ENCODE data around the gene CTTNBP2. TPM values are rescaled to one million over a fixed set of nuclear protein-coding genes. Genes with fewer than 3 reads are reported as not detected.

The CTTNBP2 gene
- total RNA-seq, 2 donors from 2014 or later: 9.2 to 12.0 TPM

- Histone ChIP-seq H3K27ac (no peak overlapping the region), H3K4me1 (ENCODE audit: control insufficient read depth in 1 of 2, low read depth in 2 of 2) (no peaks in the 10 kb centered on the region), H3K4me3 (no peak overlapping the region), H3K36me3 (no peaks in the 10 kb centered on the region), H3K27me3 (replicated peaks; ENCODE audit: insufficient read depth) (no peaks in the 10 kb centered on the region), H3K9me3 (no peaks in the 10 kb centered on the region)
- no peak for DNase-seq (ENCODE audit: low spot score)
- no peak for ATAC-seq (ENCODE audit: insufficient number of reproducible peaks, low FRiP score, low read depth)
- TF ChIP-seq CTCF (IDR thresholded peaks at IDR 0.05): no peak
Observed at GRCh38 chr7:117793521-117793920, 79.7 kb downstream of the CTTNBP2 start.

- Histone ChIP-seq H3K27ac (no peak overlapping the region), H3K9me3 (no peaks in the 10 kb centered on the region), H3K4me3 (no peak overlapping the region), H3K36me3 (no peaks in the 10 kb centered on the region), H3K4me1 (ENCODE audit: control insufficient read depth in 1 of 2, low read depth in 2 of 2) (no peaks in the 10 kb centered on the region), H3K27me3 (replicated peaks; ENCODE audit: insufficient read depth) (no peaks in the 10 kb centered on the region)
- ATAC-seq (ENCODE audit: insufficient number of reproducible peaks, low FRiP score, low read depth) (no peak), DNase-seq (ENCODE audit: low spot score) (no peak)
- no peak for TF ChIP-seq CTCF (IDR thresholded peaks at IDR 0.05)
Observed at GRCh38 chr7:117791877-117792780, 81.1 kb downstream of the CTTNBP2 start.

GRCh38 chr7:117790731-117791130 lies 82.5 kb downstream of the CTTNBP2 start:
- Histone ChIP-seq H3K27me3 (replicated peaks; ENCODE audit: insufficient read depth) (no peaks in the 10 kb centered on the region), H3K36me3 (no peaks in the 10 kb centered on the region), H3K9me3 (no peaks in the 10 kb centered on the region), H3K4me1 (ENCODE audit: control insufficient read depth in 1 of 2, low read depth in 2 of 2) (no peaks in the 10 kb centered on the region), H3K4me3 (no peak overlapping the region), H3K27ac (no peak overlapping the region)
- DNase-seq (ENCODE audit: low spot score) (no peak), ATAC-seq (ENCODE audit: insufficient number of reproducible peaks, low FRiP score, low read depth) (no peak)
- TF ChIP-seq CTCF (IDR thresholded peaks at IDR 0.05): no peak

GRCh38 chr7:117790251-117790650 lies 83.0 kb downstream of the CTTNBP2 start:
- Histone ChIP-seq H3K27ac (no peak overlapping the region), H3K4me3 (no peak overlapping the region), H3K27me3 (replicated peaks; ENCODE audit: insufficient read depth) (no peaks in the 10 kb centered on the region), H3K9me3 (no peaks in the 10 kb centered on the region), H3K36me3 (no peaks in the 10 kb centered on the region), H3K4me1 (ENCODE audit: control insufficient read depth in 1 of 2, low read depth in 2 of 2) (no peaks in the 10 kb centered on the region)
- DNase-seq (ENCODE audit: low spot score): no peak
- no peak for TF ChIP-seq CTCF (IDR thresholded peaks at IDR 0.05)
- ATAC-seq (ENCODE audit: insufficient number of reproducible peaks, low FRiP score, low read depth): no peak

GRCh38 chr7:117785431-117785830 lies 87.8 kb downstream of the CTTNBP2 start:
- no peak for TF ChIP-seq CTCF (IDR thresholded peaks at IDR 0.05)
- Histone ChIP-seq H3K27me3 (replicated peaks; ENCODE audit: insufficient read depth) (no peaks in the 10 kb centered on the region), H3K9me3 (no peaks in the 10 kb centered on the region), H3K36me3 (no peaks in the 10 kb centered on the region), H3K27ac (no peak overlapping the region), H3K4me1 (ENCODE audit: control insufficient read depth in 1 of 2, low read depth in 2 of 2) (peaks cover 0 to 12% of the 10 kb centered on the region in 2 donors), H3K4me3 (no peak overlapping the region)
- DNase-seq (ENCODE audit: low spot score): no peak
- no peak for ATAC-seq (ENCODE audit: insufficient number of reproducible peaks, low FRiP score, low read depth)
